Amniotic epithelial cell (primary cell): ENCODE measurements around the gene ARG2.
A peak's percentile ranks its signal among the peaks of the same experiment; 100 is the strongest.

ENCODE experiments used
- DNase-seq: peaks from one replicate; pipeline ENCODE4 v3.0.0-alpha.2; 2010; ENCODE audit warnings: low read depth

The ARG2 gene

GRCh38 chr14:67619446-67620216, at the start of gene ARG2:
ARG2 (plus strand) TSS chr14:67619920; CDS start chr14:67619978, 58 bp downstream.
- DNase-seq: peak; percentile 86

GRCh38 chr14:67570453-67570852, 49.3 kb upstream of the ARG2 start:
- DNase-seq: no peak

GRCh38 chr14:67571275-67571990, 48.3 kb upstream of the ARG2 start:
- peak; percentile 39 for DNase-seq

- DNase-seq: no peak
These were observed 47.8 kb upstream of the ARG2 start for GRCh38 chr14:67571991-67572323.

GRCh38 chr14:67572608-67573007, 47.1 kb upstream of the ARG2 start:
- no peak for DNase-seq

GRCh38 chr14:67573228-67574010, 46.3 kb upstream of the ARG2 start:
- no peak for DNase-seq

- DNase-seq: no peak
These were observed 45.6 kb upstream of the ARG2 start for GRCh38 chr14:67574156-67574555.

- no peak for DNase-seq
These were observed 44.9 kb upstream of the ARG2 start for GRCh38 chr14:67574806-67575205.

- DNase-seq: no peak
These were observed 44.0 kb upstream of the ARG2 start for GRCh38 chr14:67575684-67576083.

GRCh38 chr14:67576216-67576955, 43.3 kb upstream of the ARG2 start:
- DNase-seq: no peak

GRCh38 chr14:67577181-67577808, 42.4 kb upstream of the ARG2 start:
- DNase-seq: no peak

- DNase-seq: no peak
These were observed 41.6 kb upstream of the ARG2 start for GRCh38 chr14:67577909-67578749.

- DNase-seq: no peak
These were observed 40.7 kb upstream of the ARG2 start for GRCh38 chr14:67579040-67579439.

- DNase-seq: no peak
These were observed 40.1 kb upstream of the ARG2 start for GRCh38 chr14:67579636-67580035.

GRCh38 chr14:67580336-67581171, 39.2 kb upstream of the ARG2 start:
- DNase-seq: peak; percentile 23

- DNase-seq: peak; percentile 44
These were observed 38.1 kb upstream of the ARG2 start for GRCh38 chr14:67581643-67582042.

- DNase-seq: peak; percentile 23
These were observed 37.7 kb upstream of the ARG2 start for GRCh38 chr14:67582061-67582460.

- DNase-seq: peak; percentile 48
These were observed 35.7 kb upstream of the ARG2 start for GRCh38 chr14:67583711-67584644.

- no peak for DNase-seq
These were observed 34.7 kb upstream of the ARG2 start for GRCh38 chr14:67584978-67585377.
